ENCODE data around the gene EIF3L. TPM values are rescaled to one million over a fixed set of nuclear protein-coding genes. Genes with fewer than 3 reads are reported as not detected.
A peak's percentile ranks its signal among the peaks of the same experiment; 100 is the strongest.

EIF3L gene
- polyA plus RNA-seq, 1 of the 3 experiments (the other 2 are of a cell fraction) = 478 TPM

DNA sequence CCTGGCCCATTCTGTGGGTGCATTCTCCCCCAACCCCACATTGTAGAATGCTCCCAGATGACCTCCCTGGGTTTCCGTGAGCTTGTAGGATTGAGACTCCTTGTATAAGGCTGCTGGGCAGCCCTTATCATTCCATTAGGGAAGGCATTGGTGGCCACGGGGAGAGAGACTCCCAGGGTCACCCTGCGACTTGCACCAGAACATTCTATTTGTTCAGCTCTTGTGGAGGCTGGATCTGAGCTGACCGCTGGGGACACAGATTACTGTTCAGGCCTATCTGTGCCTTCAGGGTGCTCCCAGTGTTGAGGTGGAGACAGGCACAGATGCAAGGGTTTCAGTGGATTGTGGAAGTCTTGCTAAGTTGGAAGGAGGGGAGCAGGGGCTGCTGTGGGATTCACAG is 74.7 kb downstream of the EIF3L start:
- Histone ChIP-seq H3K79me2 (ENCODE audit: insufficient read depth) (no peaks in the 10 kb centered on the region; the same call in 1 of the 2 replicates), H3K9me3 (no peaks in the 10 kb centered on the region), H3K9me2 (no peaks in the 10 kb centered on the region), H3K27me3 (ENCODE audit: insufficient read depth) (no peaks in the 10 kb centered on the region), H3F3A (replicated peaks; ENCODE audit: insufficient read depth) (peaks cover 5% of the 10 kb centered on the region), H3K4me2 (no peak overlapping the region), H3K9ac (no peak overlapping the region), H4K20me1 (ENCODE audit: insufficient read depth) (no peaks in the 10 kb centered on the region), H3K27ac (ENCODE audit: low read depth in 2 of 2, low read length in 1 of 2) (no peak overlapping the region), H3K36me3 (replicated peaks in 1 of 2; ENCODE audit: control insufficient read depth in 1 of 2, insufficient read depth in 2 of 2, low read length in 1 of 2) (peaks cover 25 to 38% of the 10 kb centered on the region in 2 experiments), H3K4me1 (ENCODE audit: control insufficient read depth in 1 of 2, insufficient read depth in 2 of 2, low read depth in 1 of 2, low read length in 1 of 2) (no peaks in the 10 kb centered on the region), H3K4me3 (ENCODE audit: low read depth in 2 of 2, low read length in 1 of 2) (no peak overlapping the region), H2AFZ (ENCODE audit: low read depth) (no peak overlapping the region)
- DNase-seq = peak; percentile 25
- TF ChIP-seq TEAD4 (IDR thresholded peaks at IDR 0.05; ENCODE audit: borderline replicate concordance, insufficient read depth) = no peak
- no peak for TF ChIP-seq USF2 (IDR thresholded peaks at IDR 0.05; ENCODE audit: borderline replicate concordance, low read depth, low read length)
- TF ChIP-seq MAX (IDR thresholded peaks at IDR 0.05; ENCODE audit: low read depth) = no peak
- no peak for TF ChIP-seq FOXJ3 (CRISPR knock-in tag; IDR thresholded peaks at IDR 0.05)
- TF ChIP-seq POLR2AphosphoS5 (IDR thresholded peaks at IDR 0.05; ENCODE audit: low read depth, low read length) = no peak
- CTCF ChIA-PET = interaction anchor here (3.1 kb wide), 1 partner anchor 10 kb away, joined by 10 read pairs; no protein-coding TSS in a partner anchor
- POLR2A ChIA-PET = no interaction called here
- 97% methylated on average over 4 of the region's 4 CpGs for WGBS (ENCODE audit: low lambda C conversion rate)

GRCh38 chr22:37924386-37925065 is 75.3 kb downstream of the EIF3L start:
- Histone ChIP-seq H3K9ac (no peak overlapping the region), H3F3A (replicated peaks; ENCODE audit: insufficient read depth) (peaks cover 5% of the 10 kb centered on the region), H3K36me3 (replicated peaks in 1 of 2; ENCODE audit: control insufficient read depth in 1 of 2, insufficient read depth in 2 of 2, low read length in 1 of 2) (peaks cover 27 to 36% of the 10 kb centered on the region in 2 experiments), H4K20me1 (ENCODE audit: insufficient read depth) (no peaks in the 10 kb centered on the region), H3K4me2 (no peak overlapping the region), H2AFZ (ENCODE audit: low read depth) (no peak overlapping the region), H3K9me3 (no peaks in the 10 kb centered on the region), H3K9me2 (no peaks in the 10 kb centered on the region), H3K79me2 (ENCODE audit: insufficient read depth) (no peaks in the 10 kb centered on the region; the same call in 1 of the 2 replicates), H3K4me3 (ENCODE audit: low read depth in 2 of 2, low read length in 1 of 2) (no peak overlapping the region), H3K27ac (ENCODE audit: low read depth in 2 of 2, low read length in 1 of 2) (no peak overlapping the region), H3K27me3 (ENCODE audit: insufficient read depth) (no peaks in the 10 kb centered on the region), H3K4me1 (ENCODE audit: control insufficient read depth in 1 of 2, insufficient read depth in 2 of 2, low read depth in 1 of 2, low read length in 1 of 2) (no peaks in the 10 kb centered on the region)
- POLR2A ChIA-PET = no interaction called here
- 94% methylated on average over 11 of the region's 18 CpGs for WGBS (ENCODE audit: low lambda C conversion rate)
- no peak for TF ChIP-seq JUND (IDR thresholded peaks at IDR 0.05)
- CTCF ChIA-PET = interaction anchor here (3.1 kb wide), 1 partner anchor 9 kb away, joined by 10 read pairs; no protein-coding TSS in a partner anchor
- DNase-seq = peak; percentile 21

DNA sequence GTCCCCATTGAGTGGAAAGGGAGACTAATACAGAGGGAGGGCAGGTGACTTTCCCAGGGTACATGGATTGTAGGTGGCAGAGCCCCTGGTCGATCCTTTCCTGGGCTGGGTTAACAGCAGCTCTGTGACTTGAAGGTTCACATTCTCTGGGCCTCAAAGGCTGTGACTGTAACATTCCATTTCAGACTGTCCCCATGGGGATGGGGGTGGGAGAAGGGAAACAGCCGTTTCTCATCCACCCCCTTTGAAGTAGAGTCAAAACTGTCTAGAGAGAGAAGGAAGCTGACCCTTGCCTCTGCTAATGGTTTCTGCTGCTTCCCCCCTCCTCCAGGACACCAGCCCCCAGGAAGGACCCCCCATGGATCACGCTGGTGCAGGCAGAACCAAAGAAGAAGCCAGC is 76.1 kb downstream of the EIF3L start:
- peak; percentile 17 for DNase-seq
- Histone ChIP-seq H3F3A (replicated peaks; ENCODE audit: insufficient read depth) (peaks cover 3% of the 10 kb centered on the region), H3K9me3 (no peaks in the 10 kb centered on the region), H3K4me3 (ENCODE audit: low read depth in 2 of 2, low read length in 1 of 2) (no peak overlapping the region), H3K4me1 (ENCODE audit: control insufficient read depth in 1 of 2, insufficient read depth in 2 of 2, low read depth in 1 of 2, low read length in 1 of 2) (no peaks in the 10 kb centered on the region), H3K9me2 (no peaks in the 10 kb centered on the region), H2AFZ (ENCODE audit: low read depth) (no peak overlapping the region), H3K4me2 (no peak overlapping the region), H3K36me3 (replicated peaks in 1 of 2; ENCODE audit: control insufficient read depth in 1 of 2, insufficient read depth in 2 of 2, low read length in 1 of 2) (peaks cover 19 to 34% of the 10 kb centered on the region in 2 experiments), H3K27ac (ENCODE audit: low read depth in 2 of 2, low read length in 1 of 2) (no peak overlapping the region), H3K79me2 (ENCODE audit: insufficient read depth) (no peaks in the 10 kb centered on the region; the same call in 1 of the 2 replicates), H3K9ac (no peak overlapping the region), H3K27me3 (ENCODE audit: insufficient read depth) (no peaks in the 10 kb centered on the region), H4K20me1 (ENCODE audit: insufficient read depth) (peaks cover 2% of the 10 kb centered on the region; the same call in 1 of the 2 replicates)
- 71% methylated on average over 1 of the region's 3 CpGs for WGBS (ENCODE audit: low lambda C conversion rate)
- ChIA-PET CTCF (interaction anchor here (3.1 kb wide), 1 partner anchor 8 kb away, joined by 10 read pairs; no protein-coding TSS in a partner anchor), POLR2A (no interaction called here)
- TF ChIP-seq, protein P1, sequence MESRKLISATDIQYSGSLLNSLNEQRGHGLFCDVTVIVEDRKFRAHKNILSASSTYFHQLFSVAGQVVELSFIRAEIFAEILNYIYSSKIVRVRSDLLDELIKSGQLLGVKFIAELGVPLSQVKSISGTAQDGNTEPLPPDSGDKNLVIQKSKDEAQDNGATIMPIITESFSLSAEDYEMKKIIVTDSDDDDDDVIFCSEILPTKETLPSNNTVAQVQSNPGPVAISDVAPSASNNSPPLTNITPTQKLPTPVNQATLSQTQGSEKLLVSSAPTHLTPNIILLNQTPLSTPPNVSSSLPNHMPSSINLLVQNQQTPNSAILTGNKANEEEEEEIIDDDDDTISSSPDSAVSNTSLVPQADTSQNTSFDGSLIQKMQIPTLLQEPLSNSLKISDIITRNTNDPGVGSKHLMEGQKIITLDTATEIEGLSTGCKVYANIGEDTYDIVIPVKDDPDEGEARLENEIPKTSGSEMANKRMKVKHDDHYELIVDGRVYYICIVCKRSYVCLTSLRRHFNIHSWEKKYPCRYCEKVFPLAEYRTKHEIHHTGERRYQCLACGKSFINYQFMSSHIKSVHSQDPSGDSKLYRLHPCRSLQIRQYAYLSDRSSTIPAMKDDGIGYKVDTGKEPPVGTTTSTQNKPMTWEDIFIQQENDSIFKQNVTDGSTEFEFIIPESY (IDR thresholded peaks at IDR 0.05; ENCODE audit: borderline replicate concordance, low read depth) = no peak
- TF ChIP-seq RCOR1 (IDR thresholded peaks at IDR 0.05; ENCODE audit: low read length) = no peak
- TF ChIP-seq CTCF (IDR thresholded peaks at IDR 0.05) = no peak
- TF ChIP-seq MAX (IDR thresholded peaks at IDR 0.05; ENCODE audit: low read depth) = no peak
- TF ChIP-seq GATA2 (CRISPR knock-in tag; IDR thresholded peaks at IDR 0.05) = no peak

Data from SK-N-SH (cell line).